ENCODE results near the gene PRUNE2.

PRUNE2 gene

DNA sequence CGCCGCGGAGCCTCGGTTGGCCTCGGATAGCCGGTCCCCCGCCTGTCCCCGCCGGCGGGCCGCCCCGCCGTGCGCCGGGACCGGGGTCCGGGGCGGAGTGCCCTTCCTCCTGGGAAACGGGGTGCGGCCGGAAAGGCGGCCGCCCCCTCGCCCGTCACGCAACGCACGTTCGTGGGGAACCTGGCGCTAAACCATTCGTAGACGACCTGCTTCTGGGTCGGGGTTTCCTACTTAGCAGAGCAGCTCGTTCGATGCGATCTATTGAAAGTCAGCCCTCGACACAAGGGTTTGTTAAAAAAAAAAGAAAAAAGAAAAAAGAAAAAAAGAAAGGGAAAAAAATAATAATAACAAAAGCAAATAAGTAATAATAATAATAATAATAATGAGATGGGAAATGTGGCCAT lies 334.2 kb downstream of the PRUNE2 start:
- DNase-seq (ENCODE audit: low read depth): peak; percentile 18

DNA sequence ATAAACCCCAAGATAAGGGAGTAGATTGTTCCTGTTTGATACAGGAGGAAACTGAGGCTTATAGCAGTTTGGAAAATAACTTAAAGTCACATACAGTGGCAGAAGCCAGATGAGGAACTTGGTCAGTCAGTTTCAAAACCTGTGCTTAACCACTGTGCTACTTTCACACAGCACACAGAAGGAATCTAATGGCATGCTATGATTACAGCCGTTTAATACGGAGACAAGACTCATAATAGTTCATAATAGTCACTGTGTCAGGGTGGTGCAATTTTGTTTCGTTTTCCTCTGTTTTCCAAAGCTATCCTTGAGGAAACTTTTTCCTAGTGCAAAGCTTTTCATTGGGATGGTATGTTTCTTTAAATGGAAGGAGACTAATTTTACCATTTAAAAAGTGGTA lies 334.6 kb downstream of the PRUNE2 start:
- DNase-seq (ENCODE audit: low read depth): peak; percentile 39

DNA sequence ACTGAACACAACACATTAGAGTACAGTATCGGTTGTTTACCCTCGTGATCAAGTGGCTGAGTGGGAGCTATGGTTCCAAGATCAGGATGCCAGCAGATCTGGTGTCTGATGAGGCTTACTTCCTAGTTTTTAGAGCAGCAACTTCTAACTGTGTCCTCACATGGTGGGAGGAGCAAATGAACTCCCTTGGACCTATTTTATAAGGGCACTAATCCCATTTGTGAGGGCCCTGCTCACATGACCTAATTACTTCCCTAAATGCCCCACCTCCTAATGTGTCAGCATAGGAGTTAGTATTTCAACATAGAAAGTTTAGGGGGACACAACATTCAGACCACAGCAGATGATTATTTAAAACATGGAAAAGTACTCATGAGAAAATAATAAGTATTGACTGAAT lies 335.1 kb downstream of the PRUNE2 start:
- DNase-seq (ENCODE audit: low read depth): no peak

DNA sequence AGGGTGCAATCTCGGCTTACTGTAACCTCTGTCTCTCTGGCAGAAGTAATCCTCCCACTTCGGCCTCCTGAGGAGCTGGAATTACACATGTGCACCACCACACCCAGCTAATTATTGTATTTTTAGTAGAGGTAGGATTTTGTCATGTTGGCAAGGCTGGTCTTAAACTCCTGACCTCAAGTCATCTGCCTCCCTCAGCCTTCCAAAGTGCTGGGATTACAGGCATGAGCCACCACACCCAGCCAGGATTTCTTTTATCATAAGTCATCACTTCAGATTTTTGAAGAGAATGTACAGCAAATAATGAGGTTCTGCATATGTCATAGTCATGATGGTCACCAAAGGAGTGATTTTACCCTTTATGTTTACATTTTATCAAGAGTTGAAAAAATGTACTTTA lies 338.8 kb downstream of the PRUNE2 start:
- DNase-seq (ENCODE audit: low read depth): peak; percentile 21

- peak; percentile 57 for DNase-seq (ENCODE audit: low read depth)
These were observed 341.6 kb downstream of the PRUNE2 start for GRCh38 chr9:76564297-76564696.

- peak; percentile 77 for DNase-seq (ENCODE audit: low read depth)
These were observed 343.4 kb downstream of the PRUNE2 start for GRCh38 chr9:76562511-76562911.

DNA sequence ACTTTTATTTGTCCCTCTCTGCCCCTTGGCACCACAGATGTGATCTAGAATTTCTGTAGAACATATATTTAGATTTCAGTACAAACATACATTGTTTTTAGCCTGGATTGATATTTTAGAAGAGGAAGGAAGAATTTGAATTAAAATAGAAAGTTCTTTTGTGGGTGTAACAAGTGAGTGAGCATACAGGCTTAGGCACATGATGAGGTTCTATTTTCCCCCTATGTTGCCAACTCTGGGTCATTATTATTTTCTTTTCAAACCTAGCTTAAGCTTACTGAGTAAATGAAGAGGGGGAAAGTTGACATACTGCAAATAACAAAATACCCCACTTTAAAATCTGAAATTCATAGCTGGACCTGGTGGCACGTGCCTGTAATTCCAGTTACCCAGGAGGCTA lies 344.0 kb downstream of the PRUNE2 start:
- DNase-seq (ENCODE audit: low read depth): no peak

Measured in EH (cell line).